Right atrium auricular region (tissue), 2 donors: ENCODE measurements around the gene OR14A16. TPM values are rescaled to one million over a fixed set of nuclear protein-coding genes. Genes with fewer than 3 reads are reported as not detected.

Source experiments
- DNase-seq: peaks from one replicate; pipeline ENCODE4 v3.0.0-alpha.2; 2019; ENCODE audit warnings: low spot score
- H3K27ac ChIP-seq, 2 donors: fragments of 200-600 bp; sonication (generic); 1 replicate in 1 of 2; 2 replicates in 1 of 2; pipeline ENCODE4 v1.5.1; 2016 to 2019
- H3K27me3 ChIP-seq, 2 donors: fragments of 200-600 bp; sonication (generic); one replicate each; pipeline versions ENCODE4 v1.5.1 to v1.6.0; 2017 to 2019
- H3K36me3 ChIP-seq: fragments of 200-600 bp; sonication (generic); one replicate; pipeline ENCODE4 v1.5.1; 2016
- H3K4me1 ChIP-seq, 2 donors: fragments of 200-600 bp; sonication (generic); one replicate each; pipeline versions ENCODE4 v1.5.1 to v1.6.0; 2017 to 2019
- H3K4me3 ChIP-seq, 2 donors: fragments of 200-600 bp; sonication (generic); 1 replicate in 1 of 2; 2 replicates in 1 of 2; pipeline ENCODE4 v1.5.1; 2017 to 2019; ENCODE audit warnings: mild to moderate bottlenecking in 1 of 2, moderate library complexity in 1 of 2
- H3K9me3 ChIP-seq, 2 donors: fragments of 200-600 bp; sonication (generic); one replicate each; pipeline ENCODE4 v1.5.1; 2019
- CTCF ChIP-seq, 2 donors: fragments of 200-600 bp; sonication (generic); IDR thresholded peaks; one replicate each; pipeline ENCODE4 v1.5.1; 2019; ENCODE audit warnings: antibody characterized with exemption in 2 of 2
- total RNA-seq, 2 donors: library from RNA; depleted of rRNA; stranded (reverse); fragments of >200 nt; gene quantifications; one replicate each; pipeline ENCODE4 v1.1.0, GENCODE V29; 2016

Gene OR14A16
- total RNA-seq, 2 donors from 2014 or later, result not detected

GRCh38 chr1:247845693-247846017 is 21.7 kb upstream of the OR14A16 start:
- Histone ChIP-seq H3K27ac (no peak overlapping the region), H3K4me3 (no peak overlapping the region), H3K36me3 (no peaks in the 10 kb centered on the region), H3K4me1 (no peaks in the 10 kb centered on the region), H3K9me3 (no peaks in the 10 kb centered on the region), H3K27me3 (no peaks in the 10 kb centered on the region)
- DNase-seq, result no peak
- no peak for TF ChIP-seq CTCF (IDR thresholded peaks at IDR 0.05)

GRCh38 chr1:247845011-247845692 is 21.2 kb upstream of the OR14A16 start:
- no peak for DNase-seq
- TF ChIP-seq CTCF (IDR thresholded peaks at IDR 0.05), result no peak
- Histone ChIP-seq H3K9me3 (no peaks in the 10 kb centered on the region), H3K4me3 (no peak overlapping the region), H3K27ac (no peak overlapping the region), H3K4me1 (no peaks in the 10 kb centered on the region), H3K27me3 (no peaks in the 10 kb centered on the region), H3K36me3 (no peaks in the 10 kb centered on the region)

GRCh38 chr1:247843411-247843810 is 19.5 kb upstream of the OR14A16 start:
- no peak for TF ChIP-seq CTCF (IDR thresholded peaks at IDR 0.05)
- no peaks in the 10 kb centered on the region for H3K27me3 ChIP-seq
- H3K9me3 ChIP-seq, result no peaks in the 10 kb centered on the region
- no peaks in the 10 kb centered on the region for H3K4me1 ChIP-seq
- no peak overlapping the region for H3K27ac ChIP-seq
- no peak for DNase-seq
- H3K4me3 ChIP-seq, result no peak overlapping the region
- no peaks in the 10 kb centered on the region for H3K36me3 ChIP-seq

- H3K9me3 ChIP-seq, result no peaks in the 10 kb centered on the region
- no peak for TF ChIP-seq CTCF (IDR thresholded peaks at IDR 0.05)
- no peaks in the 10 kb centered on the region for H3K36me3 ChIP-seq
- no peaks in the 10 kb centered on the region for H3K27me3 ChIP-seq
- H3K4me1 ChIP-seq, result no peaks in the 10 kb centered on the region
- no peak within 1 kb of the TSS for H3K27ac ChIP-seq
- no peak within 1 kb of the TSS for H3K4me3 ChIP-seq
- no peak for DNase-seq
Observed at GRCh38 chr1:247841796-247842195, 17.9 kb upstream of the OR14A16 start, which contains the start of gene OR11L1. OR11L1 (minus strand) TSS chr1:247841896; CDS start chr1:247841896, 0 bp downstream.

- no peak overlapping the region for H3K27ac ChIP-seq
- no peaks in the 10 kb centered on the region for H3K9me3 ChIP-seq
- no peaks in the 10 kb centered on the region for H3K4me1 ChIP-seq
- H3K36me3 ChIP-seq, result no peaks in the 10 kb centered on the region
- no peak overlapping the region for H3K4me3 ChIP-seq
- no peak for DNase-seq
- no peaks in the 10 kb centered on the region for H3K27me3 ChIP-seq
- TF ChIP-seq CTCF (IDR thresholded peaks at IDR 0.05), result no peak
Observed at GRCh38 chr1:247840818-247841217, 16.9 kb upstream of the OR14A16 start.

GRCh38 chr1:247833601-247834000 is 9.7 kb upstream of the OR14A16 start:
- Histone ChIP-seq H3K9me3 (no peaks in the 10 kb centered on the region), H3K27ac (no peak overlapping the region), H3K36me3 (no peaks in the 10 kb centered on the region), H3K27me3 (no peaks in the 10 kb centered on the region), H3K4me3 (no peak overlapping the region), H3K4me1 (no peaks in the 10 kb centered on the region)
- TF ChIP-seq CTCF (IDR thresholded peaks at IDR 0.05), result no peak
- DNase-seq, result no peak
